Measurements from ENCODE around the gene FAM136A.

DNA sequence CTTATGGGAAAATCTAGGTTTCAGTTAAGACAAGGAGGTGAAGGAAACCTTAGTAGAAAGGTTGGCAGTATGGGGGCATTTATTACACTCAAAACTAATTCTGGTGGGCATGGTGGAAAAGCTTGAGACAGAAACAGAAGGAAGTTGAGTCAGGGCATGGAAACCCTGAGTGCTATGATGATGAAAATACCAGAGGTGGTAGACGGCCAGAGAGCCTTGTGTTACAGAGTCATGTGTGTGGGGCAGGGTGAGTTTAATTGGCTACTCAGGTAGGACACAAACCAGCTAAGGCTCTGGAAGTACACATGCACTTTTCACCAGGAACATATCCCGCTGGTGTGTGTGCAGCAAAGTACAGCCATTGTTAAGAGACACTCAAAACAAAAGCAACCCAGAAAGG is 20.7 kb upstream of the FAM136A start:
- TF ChIP-seq YY1 (IDR thresholded peaks at IDR 0.05; ENCODE audit: insufficient read depth, insufficient replicate concordance, low read depth, low read length) (no peak), SP2 (CRISPR knock-in tag; IDR thresholded peaks at IDR 0.05) (no peak), ZNF660 (CRISPR knock-in tag; IDR thresholded peaks at IDR 0.05; ENCODE audit: borderline replicate concordance, low read depth) (no peak), RAD21 (CRISPR knock-in tag; IDR thresholded peaks at IDR 0.05) (no peak), AHR (CRISPR knock-in tag; IDR thresholded peaks at IDR 0.05) (no peak), STAT5B (CRISPR knock-in tag; IDR thresholded peaks at IDR 0.05) (no peak), ETS1 (CRISPR knock-in tag; IDR thresholded peaks at IDR 0.05) (no peak), FIP1L1 (IDR thresholded peaks at IDR 0.05; ENCODE audit: borderline replicate concordance, insufficient read depth, low read depth, low read length) (no peak), SRF (IDR thresholded peaks at IDR 0.05; ENCODE audit: low read depth, low read length) (no peak), TBL1XR1 (IDR thresholded peaks at IDR 0.05; ENCODE audit: borderline replicate concordance, low read length, partially characterized antibody) (no peak)
- TF ChIP-seq, protein P1, sequence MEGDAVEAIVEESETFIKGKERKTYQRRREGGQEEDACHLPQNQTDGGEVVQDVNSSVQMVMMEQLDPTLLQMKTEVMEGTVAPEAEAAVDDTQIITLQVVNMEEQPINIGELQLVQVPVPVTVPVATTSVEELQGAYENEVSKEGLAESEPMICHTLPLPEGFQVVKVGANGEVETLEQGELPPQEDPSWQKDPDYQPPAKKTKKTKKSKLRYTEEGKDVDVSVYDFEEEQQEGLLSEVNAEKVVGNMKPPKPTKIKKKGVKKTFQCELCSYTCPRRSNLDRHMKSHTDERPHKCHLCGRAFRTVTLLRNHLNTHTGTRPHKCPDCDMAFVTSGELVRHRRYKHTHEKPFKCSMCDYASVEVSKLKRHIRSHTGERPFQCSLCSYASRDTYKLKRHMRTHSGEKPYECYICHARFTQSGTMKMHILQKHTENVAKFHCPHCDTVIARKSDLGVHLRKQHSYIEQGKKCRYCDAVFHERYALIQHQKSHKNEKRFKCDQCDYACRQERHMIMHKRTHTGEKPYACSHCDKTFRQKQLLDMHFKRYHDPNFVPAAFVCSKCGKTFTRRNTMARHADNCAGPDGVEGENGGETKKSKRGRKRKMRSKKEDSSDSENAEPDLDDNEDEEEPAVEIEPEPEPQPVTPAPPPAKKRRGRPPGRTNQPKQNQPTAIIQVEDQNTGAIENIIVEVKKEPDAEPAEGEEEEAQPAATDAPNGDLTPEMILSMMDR (CRISPR knock-in tag; IDR thresholded peaks at IDR 0.05) = no peak
- TF ChIP-seq, protein P2, sequence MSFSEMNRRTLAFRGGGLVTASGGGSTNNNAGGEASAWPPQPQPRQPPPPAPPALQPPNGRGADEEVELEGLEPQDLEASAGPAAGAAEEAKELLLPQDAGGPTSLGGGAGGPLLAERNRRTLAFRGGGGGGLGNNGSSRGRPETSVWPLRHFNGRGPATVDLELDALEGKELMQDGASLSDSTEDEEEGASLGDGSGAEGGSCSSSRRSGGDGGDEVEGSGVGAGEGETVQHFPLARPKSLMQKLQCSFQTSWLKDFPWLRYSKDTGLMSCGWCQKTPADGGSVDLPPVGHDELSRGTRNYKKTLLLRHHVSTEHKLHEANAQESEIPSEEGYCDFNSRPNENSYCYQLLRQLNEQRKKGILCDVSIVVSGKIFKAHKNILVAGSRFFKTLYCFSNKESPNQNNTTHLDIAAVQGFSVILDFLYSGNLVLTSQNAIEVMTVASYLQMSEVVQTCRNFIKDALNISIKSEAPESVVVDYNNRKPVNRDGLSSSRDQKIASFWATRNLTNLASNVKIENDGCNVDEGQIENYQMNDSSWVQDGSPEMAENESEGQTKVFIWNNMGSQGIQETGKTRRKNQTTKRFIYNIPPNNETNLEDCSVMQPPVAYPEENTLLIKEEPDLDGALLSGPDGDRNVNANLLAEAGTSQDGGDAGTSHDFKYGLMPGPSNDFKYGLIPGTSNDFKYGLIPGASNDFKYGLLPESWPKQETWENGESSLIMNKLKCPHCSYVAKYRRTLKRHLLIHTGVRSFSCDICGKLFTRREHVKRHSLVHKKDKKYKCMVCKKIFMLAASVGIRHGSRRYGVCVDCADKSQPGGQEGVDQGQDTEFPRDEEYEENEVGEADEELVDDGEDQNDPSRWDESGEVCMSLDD (CRISPR knock-in tag; IDR thresholded peaks at IDR 0.05; ENCODE audit: borderline replicate concordance) = no peak

Measured in HepG2 (cell line).